CD4-positive, alpha-beta T cell (primary cell): ENCODE measurements around the gene GSS. TPM values are rescaled to one million over a fixed set of nuclear protein-coding genes. Genes with fewer than 3 reads are reported as not detected.

Experiments
- ATAC-seq: fragments of 200-7000 bp; cut with Tn5 transposase; one replicate; pipeline ENCODE4 v1.10.0; 2022; ENCODE audit warnings: mild to moderate bottlenecking; ENCODE audit not compliant: poor library complexity
- CTCF ChIA-PET: fragments of 350-600 bp; sonication (Branson Sonifier 250); formaldehyde crosslinking; loops from one replicate; lab custom pipeline; 2021; ENCODE audit warnings: antibody characterized with exemption, inconsistent platforms; lab: Charles Lee
- POLR2A ChIA-PET: fragments of 350-600 bp; sonication (Branson Sonifier 250); formaldehyde crosslinking; loops from one replicate; lab custom pipeline; 2021; ENCODE audit warnings: antibody characterized with exemption, inconsistent platforms; lab: Charles Lee
- DNase-seq, 14 experiments: peaks; one replicate each; pipeline ENCODE4 v3.0.0-alpha.2; 2013 to 2020; ENCODE audit warnings: mixed read lengths in 2 of 14
- H3K27ac ChIP-seq, 2 donors: one replicate each; pipeline versions ENCODE4 v1.5.1 to v1.7.0; 2013; ENCODE audit warnings: low read length in 2 of 2, low read depth in 1 of 2, mild to moderate bottlenecking in 1 of 2
- H3K27me3 ChIP-seq, 2 experiments: 1 replicate in 1 of 2; 2 replicates in 1 of 2; pipeline versions ENCODE4 v1.6.1 to v1.7.0; 2013; ENCODE audit warnings: low read length in 2 of 2, control low read depth in 1 of 2, mild to moderate bottlenecking in 1 of 2, moderate library complexity in 1 of 2; ENCODE audit not compliant: insufficient read depth in 2 of 2, control insufficient read depth in 1 of 2
- H3K36me3 ChIP-seq: one replicate; pipeline ENCODE4 v1.6.1; 2013; ENCODE audit warnings: low read length, control low read depth; ENCODE audit not compliant: insufficient read depth
- H3K4me1 ChIP-seq: one replicate; pipeline ENCODE4 v1.6.1; 2013; ENCODE audit warnings: low read length, control low read depth; ENCODE audit not compliant: insufficient read depth
- H3K4me3 ChIP-seq: one replicate; pipeline ENCODE4 v1.5.1; 2013; ENCODE audit warnings: mild to moderate bottlenecking, low read length, moderate library complexity
- H3K9me3 ChIP-seq, 2 experiments: 1 replicate in 1 of 2; 2 replicates in 1 of 2; pipeline versions ENCODE4 v1.6.1 to v1.7.0; 2013; ENCODE audit warnings: low read length in 2 of 2, mild to moderate bottlenecking in 2 of 2, control low read depth in 1 of 2, moderate library complexity in 1 of 2; ENCODE audit not compliant: control insufficient read depth in 1 of 2, insufficient read depth in 1 of 2
- H3K27ac Mint-ChIP-seq: one replicate; pipeline ENCODE4 v1.8.0; 2020; ENCODE audit warnings: mixed read lengths
- H3K27me3 Mint-ChIP-seq: one replicate; pipeline ENCODE4 v1.8.0; 2021; ENCODE audit warnings: mixed read lengths
- H3K36me3 Mint-ChIP-seq: one replicate; pipeline ENCODE4 v1.8.0; 2021; ENCODE audit warnings: low read depth, mixed read lengths
- H3K4me1 Mint-ChIP-seq: one replicate; pipeline ENCODE4 v1.8.0; 2021; ENCODE audit warnings: low read depth, mixed read lengths
- H3K4me3 Mint-ChIP-seq: one replicate; pipeline ENCODE4 v1.8.0; 2020; ENCODE audit warnings: mild to moderate bottlenecking, mixed read lengths
- H3K9me3 Mint-ChIP-seq: one replicate; pipeline ENCODE4 v1.8.0; 2020; ENCODE audit warnings: mixed read lengths
- intact Hi-C, 2 experiments: fragments of 100-400 bp; cut with DNase I in 1 of 2; cut with micrococcal nuclease in 1 of 2; formaldehyde crosslinking; loops; one replicate each; pipeline versions ENCODE4 v1.15.1 to v1.9.0; 2023 to 2025; cut with DNase I, micrococcal nuclease
- total RNA-seq, 174 experiments: library from RNA in 2 of 174; stranded (reverse) in 2 of 174; gene quantifications; one replicate each; pipeline ENCODE4 v1.2.3 and lab custom pipeline; 2021 to 2026
- TF ChIP-seq, protein P1 (sequence below): fragments of 200-600 bp; IDR thresholded peaks from one replicate; pipeline ENCODE4 v1.8.0; 2022; ENCODE audit warnings: antibody characterized with exemption, mild to moderate bottlenecking

The GSS gene
- total RNA-seq, 2 experiments from 2014 or later = 24.3 to 24.7 TPM

DNA sequence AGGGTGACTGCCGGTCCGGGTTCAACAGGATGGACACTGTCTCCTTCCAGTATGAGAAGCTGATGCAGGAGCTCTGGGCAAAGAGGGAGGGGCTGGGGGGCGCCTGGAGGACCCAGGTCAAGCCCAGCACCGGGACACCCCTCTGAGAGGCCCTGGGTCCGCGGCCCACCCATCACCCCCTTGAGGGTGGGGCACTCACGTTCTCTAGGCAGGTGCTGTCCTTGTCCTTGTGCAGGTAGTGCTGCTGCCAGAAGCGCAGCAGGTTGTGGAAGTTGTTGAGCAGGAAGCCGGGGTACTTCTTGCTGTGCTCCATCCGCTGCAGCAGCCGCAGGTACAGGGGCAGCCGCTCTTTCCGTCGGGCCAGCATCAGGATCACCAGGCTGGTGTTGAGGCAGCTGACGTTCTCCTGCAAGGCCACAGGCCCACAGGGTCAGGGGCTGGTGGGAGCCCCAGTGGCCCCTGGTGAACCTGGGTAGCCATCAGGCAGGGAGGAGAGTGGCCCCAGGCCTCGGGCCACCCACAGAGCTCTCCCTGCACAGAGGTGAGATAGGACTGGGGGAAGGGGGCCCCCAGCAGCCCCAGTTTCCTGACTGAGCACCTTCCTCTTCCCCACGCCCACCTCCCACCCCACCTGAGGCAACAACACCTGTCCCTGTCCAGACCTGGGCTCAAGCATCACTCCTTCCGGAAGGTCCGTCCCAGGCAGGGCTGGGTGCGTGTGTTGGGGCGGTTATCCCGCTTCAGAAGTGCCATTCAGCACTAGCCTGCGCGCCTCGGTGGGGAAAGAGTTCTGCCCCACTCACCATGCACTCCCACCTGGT lies 47.8 kb upstream of the GSS start:
- ATAC-seq = no peak
- POLR2A ChIA-PET = no interaction called here
- DNase-seq = no peak
- Mint-ChIP-seq H3K9me3 (no peaks in the 10 kb centered on the region), H3K36me3 (peaks cover 84% of the 10 kb centered on the region), H3K27me3 (no peaks in the 10 kb centered on the region), H3K27ac (no peak overlapping the region), H3K4me3 (no peak overlapping the region), H3K4me1 (no peaks in the 10 kb centered on the region)
- no peak overlapping the region for H3K27ac ChIP-seq
- intact Hi-C loops = no loop called here
- no peaks in the 10 kb centered on the region for H3K4me1 ChIP-seq
- TF ChIP-seq, protein P1, sequence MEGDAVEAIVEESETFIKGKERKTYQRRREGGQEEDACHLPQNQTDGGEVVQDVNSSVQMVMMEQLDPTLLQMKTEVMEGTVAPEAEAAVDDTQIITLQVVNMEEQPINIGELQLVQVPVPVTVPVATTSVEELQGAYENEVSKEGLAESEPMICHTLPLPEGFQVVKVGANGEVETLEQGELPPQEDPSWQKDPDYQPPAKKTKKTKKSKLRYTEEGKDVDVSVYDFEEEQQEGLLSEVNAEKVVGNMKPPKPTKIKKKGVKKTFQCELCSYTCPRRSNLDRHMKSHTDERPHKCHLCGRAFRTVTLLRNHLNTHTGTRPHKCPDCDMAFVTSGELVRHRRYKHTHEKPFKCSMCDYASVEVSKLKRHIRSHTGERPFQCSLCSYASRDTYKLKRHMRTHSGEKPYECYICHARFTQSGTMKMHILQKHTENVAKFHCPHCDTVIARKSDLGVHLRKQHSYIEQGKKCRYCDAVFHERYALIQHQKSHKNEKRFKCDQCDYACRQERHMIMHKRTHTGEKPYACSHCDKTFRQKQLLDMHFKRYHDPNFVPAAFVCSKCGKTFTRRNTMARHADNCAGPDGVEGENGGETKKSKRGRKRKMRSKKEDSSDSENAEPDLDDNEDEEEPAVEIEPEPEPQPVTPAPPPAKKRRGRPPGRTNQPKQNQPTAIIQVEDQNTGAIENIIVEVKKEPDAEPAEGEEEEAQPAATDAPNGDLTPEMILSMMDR = no peak
- H3K36me3 ChIP-seq = peaks cover 95% of the 10 kb centered on the region
- no peak overlapping the region for H3K4me3 ChIP-seq
- H3K27me3 ChIP-seq = no peaks in the 10 kb centered on the region
- no peaks in the 10 kb centered on the region for H3K9me3 ChIP-seq
- CTCF ChIA-PET = no interaction called here

DNA sequence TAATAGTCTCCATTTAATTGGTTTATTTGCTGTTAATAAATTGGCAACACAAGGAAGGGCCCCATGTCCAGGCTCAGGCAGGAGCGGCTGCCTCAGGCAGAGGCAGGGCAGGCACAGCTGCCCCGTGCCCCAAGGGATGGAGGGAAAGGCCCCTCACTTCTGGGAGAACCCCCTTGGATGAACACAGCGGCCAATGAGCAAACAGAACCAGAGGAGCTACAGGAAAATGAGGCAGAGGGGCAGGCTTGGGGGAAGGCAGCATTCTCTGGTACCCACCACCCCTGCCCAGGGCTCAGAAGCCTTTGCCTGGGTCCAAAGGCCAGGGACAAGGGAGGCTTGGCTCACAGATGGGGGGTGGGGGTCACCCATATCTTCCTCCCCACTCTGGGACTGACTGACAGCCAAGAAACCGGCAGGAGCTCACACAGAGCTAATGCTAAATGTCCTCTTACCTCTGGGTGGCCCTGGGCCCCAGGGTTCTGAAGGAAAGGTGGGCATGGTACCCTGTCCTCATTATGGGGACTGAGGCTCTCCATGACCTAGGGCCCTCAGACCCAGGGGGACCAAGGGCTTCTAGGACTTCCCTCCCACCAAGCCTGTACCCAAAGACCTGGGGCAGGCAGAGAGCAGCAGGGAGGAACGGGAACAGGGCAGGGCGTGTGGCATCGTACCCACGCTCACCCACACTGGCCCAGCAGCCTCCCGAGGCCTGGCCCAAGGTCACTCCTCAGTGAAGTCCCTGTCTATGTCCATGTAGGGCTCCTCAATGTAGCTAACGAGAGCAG lies 47.0 kb upstream of the GSS start:
- Histone ChIP-seq H3K27me3 (no peaks in the 10 kb centered on the region), H3K4me1 (no peaks in the 10 kb centered on the region), H3K4me3 (no peak overlapping the region), H3K27ac (no peak overlapping the region), H3K9me3 (no peaks in the 10 kb centered on the region), H3K36me3 (peaks cover 91% of the 10 kb centered on the region)
- ChIA-PET POLR2A (no interaction called here), CTCF (no interaction called here)
- Mint-ChIP-seq H3K27ac (no peak overlapping the region), H3K4me3 (no peak overlapping the region), H3K27me3 (no peaks in the 10 kb centered on the region), H3K4me1 (no peaks in the 10 kb centered on the region), H3K9me3 (no peaks in the 10 kb centered on the region), H3K36me3 (peaks cover 84% of the 10 kb centered on the region)
- no peak for DNase-seq
- no peak for ATAC-seq
- intact Hi-C loops = no loop called here
- TF ChIP-seq, protein P1 = no peak

DNA sequence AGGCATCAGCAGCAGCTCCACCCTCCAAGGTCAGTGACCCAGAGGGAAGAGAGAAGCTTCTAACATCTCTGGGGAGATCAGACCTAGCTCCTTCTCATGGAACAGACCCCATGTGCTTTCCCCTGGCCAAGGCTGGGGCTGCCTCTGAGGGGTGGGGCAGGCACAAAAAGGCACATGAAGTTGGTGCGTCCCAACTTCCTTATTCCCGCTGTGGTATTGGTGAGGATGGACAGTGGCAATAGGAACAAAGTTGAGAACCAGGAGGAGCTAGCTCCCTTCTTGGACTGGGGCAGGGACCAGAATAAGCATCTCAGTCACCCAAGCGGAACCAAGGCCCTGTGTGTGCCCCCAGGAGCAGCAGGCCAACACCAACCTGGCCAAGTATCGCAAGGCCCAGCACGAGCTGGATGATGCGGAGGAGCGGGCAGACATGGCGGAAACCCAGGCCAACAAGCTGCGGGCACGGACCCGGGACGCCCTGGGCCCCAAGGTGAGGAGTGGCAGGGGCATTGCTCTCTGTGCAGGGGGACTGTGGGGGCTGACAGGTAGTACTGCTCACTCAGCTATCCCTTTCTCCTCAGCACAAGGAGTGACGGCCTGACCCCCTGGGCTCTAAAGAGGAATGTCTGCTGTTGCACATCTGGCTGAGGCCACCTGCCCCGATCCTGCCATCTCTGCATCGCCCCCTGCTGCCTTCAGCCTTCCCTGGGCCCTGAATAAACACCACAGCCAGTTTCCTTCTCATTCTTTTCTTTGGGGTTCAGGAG lies 46.2 kb upstream of the GSS start:
- H3K36me3 Mint-ChIP-seq = peaks cover 80% of the 10 kb centered on the region
- H3K27ac ChIP-seq = no peak overlapping the region
- peaks cover 84% of the 10 kb centered on the region for H3K36me3 ChIP-seq
- no peaks in the 10 kb centered on the region for H3K9me3 ChIP-seq
- no peak overlapping the region for H3K27ac Mint-ChIP-seq
- no peaks in the 10 kb centered on the region for H3K4me1 ChIP-seq
- H3K4me3 Mint-ChIP-seq = no peak overlapping the region
- H3K4me1 Mint-ChIP-seq = no peaks in the 10 kb centered on the region
- TF ChIP-seq, protein P1 = no peak
- no peaks in the 10 kb centered on the region for H3K27me3 ChIP-seq
- POLR2A ChIA-PET = interaction anchor here (1.0 kb wide), 1 partner anchor 44 kb away, joined by 3 read pairs; no protein-coding TSS in a partner anchor
- H3K27me3 Mint-ChIP-seq = no peaks in the 10 kb centered on the region
- H3K9me3 Mint-ChIP-seq = no peaks in the 10 kb centered on the region
- CTCF ChIA-PET = no interaction called here
- no peak overlapping the region for H3K4me3 ChIP-seq
- ATAC-seq (no peak), DNase-seq (peak in 1 of 14 experiments; percentile 15)
- intact Hi-C loops = no loop called here
